ENCODE measurements around the gene ELAVL3. TPM values are rescaled to one million over a fixed set of nuclear protein-coding genes. Genes with fewer than 3 reads are reported as not detected.

The ELAVL3 gene
- total and polyA plus RNA-seq, 2 of the 8 experiments (the other 6 are each of a cell fraction or from before 2014, with no cell fraction given) = 0.80 to 1.0 TPM

GRCh38 chr19:11435057-11435832 is 45.6 kb downstream of the ELAVL3 start, which contains the start of the genes ODAD3 and PRKCSH (continued):
- TF ChIP-seq SP4 (IDR thresholded peaks at IDR 0.05; ENCODE audit: low read length) (peak; percentile 85; the same call in 1 of the 2 replicates), RNF2 (IDR thresholded peaks at IDR 0.05; ENCODE audit: borderline replicate concordance, low read depth, low read length, missing control alignments, poor library complexity, severe bottlenecking) (no peak), POLR2A (IDR thresholded peaks at IDR 0.05; ENCODE audit: control extremely low read depth in 1 of 2, low read depth in 2 of 2, low read length in 2 of 2) (peak in 1 of 2 experiments; percentile 88; a peak in 2 of 3 replicates), ZNF274 (IDR thresholded peaks at IDR 0.05; ENCODE audit: borderline replicate concordance, extremely low read depth, low read length) (no peak), SIX5 (IDR thresholded peaks at IDR 0.05; ENCODE audit: low read depth, low read length) (peak; percentile 74), SP1 (IDR thresholded peaks at IDR 0.05; ENCODE audit: low read depth, low read length) (peak; percentile 77; the same call in 1 of the 2 replicates), KDM4A (IDR thresholded peaks at IDR 0.05; ENCODE audit: low read depth, low read length, severe bottlenecking) (no peak), KDM5A (IDR thresholded peaks at IDR 0.05; ENCODE audit: low read length) (peak; percentile 62; the same call in 1 of the 2 replicates), HDAC6 (IDR thresholded peaks at IDR 0.05; ENCODE audit: low read depth, low read length) (no peak), CREB1 (IDR thresholded peaks at IDR 0.05) (peak; percentile 90), ASH2L (IDR thresholded peaks at IDR 0.05; ENCODE audit: low read length) (peak; percentile 81), PHF8 (conservative IDR thresholded peaks at IDR 0.05; ENCODE audit: low read depth, low read length) (0 out of 2 replicates have a peak, but pooled peaks have one; percentile 69), RBBP5 (IDR thresholded peaks at IDR 0.05; ENCODE audit: borderline replicate concordance, low read depth, low read length) (no peak), SUZ12 (IDR thresholded peaks at IDR 0.05; ENCODE audit: low read length) (no peak), CHD1 (IDR thresholded peaks at IDR 0.05; ENCODE audit: low read depth, low read length) (no peak), RFX5 (IDR thresholded peaks at IDR 0.05; ENCODE audit: borderline replicate concordance, low read depth, low read length) (no peak), NANOG (IDR thresholded peaks at IDR 0.05; ENCODE audit: insufficient read depth, low read depth, low read length, poor library complexity, severe bottlenecking) (no peak), POU5F1 (IDR thresholded peaks at IDR 0.05; ENCODE audit: low read depth, low read length) (no peak), HDAC2 (IDR thresholded peaks at IDR 0.05; ENCODE audit: borderline replicate concordance in 1 of 2, low read depth in 2 of 2, low read length in 2 of 2) (peak in 1 of 2 experiments; percentile 19; a peak in 1 of 4 replicates), CEBPB (IDR thresholded peaks at IDR 0.05; ENCODE audit: low read depth, low read length) (no peak), SIN3A (conservative IDR thresholded peaks at IDR 0.05 in 1 of 2, IDR thresholded peaks at IDR 0.05 in 1 of 2; ENCODE audit: low read depth in 1 of 2, low read length in 2 of 2) (peak; percentile 95 to 98), TAF1 (IDR thresholded peaks at IDR 0.05; ENCODE audit: low read depth, low read length) (peak; percentile 90), CBX5 (IDR thresholded peaks at IDR 0.05; ENCODE audit: low read depth, low read length) (no peak), SAP30 (IDR thresholded peaks at IDR 0.05; ENCODE audit: insufficient read depth, insufficient replicate concordance, low read length) (peak; percentile 91)
